Measurements from ENCODE around the gene TSC22D1.

Gene TSC22D1

DNA sequence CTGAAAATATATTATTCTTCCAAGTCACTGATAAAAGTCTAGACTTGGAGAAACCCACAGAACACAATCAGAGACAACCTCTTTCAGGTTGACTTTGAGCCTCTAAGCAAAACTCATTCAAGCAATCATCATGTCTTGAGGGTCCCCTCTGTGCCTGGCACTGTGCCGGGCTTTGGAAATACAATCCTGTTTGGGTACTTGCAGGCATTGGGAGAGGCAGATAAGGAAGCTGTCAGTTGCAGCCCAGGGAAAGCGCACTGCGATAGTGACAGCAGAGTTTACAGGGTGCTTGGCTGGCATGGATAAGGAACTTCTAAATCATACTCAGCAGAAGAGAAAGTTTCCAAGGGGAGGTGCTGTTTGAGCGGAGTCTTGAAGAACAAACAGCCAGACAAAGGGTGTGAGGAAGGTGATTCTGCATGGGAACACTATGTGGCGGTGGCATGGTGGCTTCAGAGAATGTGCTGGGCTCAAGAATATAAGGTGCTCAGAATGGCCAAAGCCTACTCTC lies 193.4 kb downstream of the TSC22D1 start:
- no peak for DNase-seq (ENCODE audit: low read depth)
